HG02973 (cell line): Measurements from ENCODE around the gene NCOA3.
"Not testable (repeated sequence)": the region's sequence is repeated elsewhere in the genome, so short reads cannot be mapped to it uniquely, and the experiment has no call there.

ENCODE experiments used
- ATAC-seq: cut with Tn5 transposase; IDR thresholded peaks from one replicate; pipeline ENCODE4 v1.9.1; 2021; ENCODE audit warnings: moderate library complexity; ENCODE audit not compliant: unreplicated experiment

NCOA3 gene

GRCh38 chr20:47468290-47469050, 33.2 kb upstream of the NCOA3 start:
- ATAC-seq: peak; percentile 54

GRCh38 chr20:47475419-47476044, 26.2 kb upstream of the NCOA3 start:
- ATAC-seq: no peak

DNA sequence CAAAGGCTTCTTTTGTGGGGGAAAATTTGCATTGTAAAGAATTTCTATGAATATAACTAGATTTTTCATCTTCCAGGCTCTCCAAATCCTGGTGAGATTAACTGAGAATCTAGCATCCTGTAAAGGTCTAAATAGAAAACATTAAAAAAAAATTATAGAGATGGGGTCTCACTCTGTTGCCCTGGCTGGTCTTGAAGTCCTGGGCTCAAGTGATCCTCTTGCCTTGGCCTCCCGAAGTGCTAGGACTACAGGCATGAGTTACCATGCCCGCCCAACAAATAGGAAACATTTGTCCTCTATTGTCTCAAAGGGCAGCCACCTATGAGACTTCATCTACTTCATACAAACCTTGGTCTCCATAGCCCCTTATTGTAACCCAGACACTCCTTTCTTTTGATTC, 25.2 kb upstream of the NCOA3 start:
- no peak for ATAC-seq

DNA sequence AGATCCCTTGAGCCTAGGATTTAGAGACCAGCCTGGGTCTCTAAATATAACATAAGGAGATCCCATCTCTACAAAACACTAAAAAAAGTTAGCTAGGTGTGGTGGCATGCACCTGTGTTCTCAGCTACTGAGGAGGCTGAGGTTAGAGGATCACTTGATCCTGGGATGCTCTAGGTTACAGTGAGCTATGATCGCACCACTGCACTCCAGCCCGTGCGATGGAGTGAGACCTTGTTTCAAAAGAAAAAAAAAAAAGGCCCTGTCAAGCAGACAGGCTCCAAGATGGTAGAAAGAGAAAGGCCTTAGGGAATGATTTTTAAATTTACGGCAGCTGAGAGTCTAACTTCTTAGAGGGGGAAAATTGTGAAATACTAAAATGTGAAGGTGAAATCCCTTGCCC, 22.6 kb upstream of the NCOA3 start:
- no peak for ATAC-seq

GRCh38 chr20:47479506-47479905, 22.2 kb upstream of the NCOA3 start:
- ATAC-seq: no peak

DNA sequence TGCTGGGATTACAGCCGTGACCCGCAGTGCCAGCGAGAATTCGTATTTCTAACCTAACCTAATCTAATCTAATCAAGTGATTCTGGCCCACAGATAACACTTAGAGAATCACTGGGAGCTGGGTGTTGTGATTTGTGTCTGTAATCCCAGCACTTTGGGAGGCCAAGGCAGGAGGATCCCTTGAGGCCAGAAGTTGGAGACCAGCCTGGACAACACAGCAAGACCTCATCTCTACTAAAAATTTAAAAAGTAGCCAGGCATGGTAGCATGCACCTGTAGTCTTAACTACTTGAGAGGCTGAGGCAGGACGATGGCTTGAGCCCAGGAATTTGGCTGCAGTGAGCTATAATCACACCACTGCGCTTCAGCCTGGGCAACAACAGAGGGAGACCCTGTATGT, 21.4 kb upstream of the NCOA3 start:
- no peak for ATAC-seq

- no peak for ATAC-seq
Measured at GRCh38 chr20:47480705-47481104, 21.0 kb upstream of the NCOA3 start.

DNA sequence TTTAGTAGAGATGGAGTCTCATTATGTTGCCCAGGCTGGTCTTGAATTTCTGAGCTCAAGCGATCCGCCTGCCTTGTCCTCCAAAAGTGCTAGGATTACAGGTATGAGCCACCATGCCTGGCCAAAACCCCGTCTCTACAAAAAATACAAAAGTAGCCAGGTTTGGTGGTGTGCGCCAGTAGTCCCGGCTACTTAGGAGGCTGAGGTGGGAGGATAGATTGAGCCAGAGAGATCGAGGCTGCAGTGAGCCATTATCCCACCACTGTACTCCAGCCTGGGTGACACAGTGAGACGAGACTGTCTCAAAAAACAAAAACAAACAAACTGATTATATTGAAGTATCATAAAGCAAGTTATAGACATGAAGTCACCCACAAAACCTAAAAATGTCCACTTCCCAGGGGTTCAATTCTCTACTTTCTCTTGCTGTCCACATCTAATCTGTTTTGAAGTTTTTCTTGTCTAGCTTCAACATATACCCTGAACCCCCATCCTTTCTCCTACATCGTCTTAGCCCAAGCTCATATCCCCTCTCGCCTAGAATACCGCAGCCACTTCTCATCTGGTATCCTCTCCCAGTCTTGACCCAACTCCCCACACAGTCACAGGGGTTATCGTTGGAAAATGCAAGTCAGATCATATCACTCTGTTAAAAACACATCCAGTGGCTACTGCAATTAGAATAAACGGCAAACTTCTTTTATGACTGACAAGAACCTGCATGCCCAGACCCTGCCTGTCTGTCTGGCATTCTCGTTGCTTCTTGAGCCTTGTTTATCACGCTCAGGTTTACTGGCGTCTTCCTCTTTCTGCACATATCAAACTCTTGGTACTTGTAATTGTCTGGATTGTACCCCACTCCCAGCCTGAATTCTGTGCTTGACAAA, 20.1 kb upstream of the NCOA3 start:
- ATAC-seq: no peak

- no peak for ATAC-seq
Measured at GRCh38 chr20:47482705-47483104, 19.0 kb upstream of the NCOA3 start.

GRCh38 chr20:47484303-47484702, 17.4 kb upstream of the NCOA3 start:
- no peak for ATAC-seq

DNA sequence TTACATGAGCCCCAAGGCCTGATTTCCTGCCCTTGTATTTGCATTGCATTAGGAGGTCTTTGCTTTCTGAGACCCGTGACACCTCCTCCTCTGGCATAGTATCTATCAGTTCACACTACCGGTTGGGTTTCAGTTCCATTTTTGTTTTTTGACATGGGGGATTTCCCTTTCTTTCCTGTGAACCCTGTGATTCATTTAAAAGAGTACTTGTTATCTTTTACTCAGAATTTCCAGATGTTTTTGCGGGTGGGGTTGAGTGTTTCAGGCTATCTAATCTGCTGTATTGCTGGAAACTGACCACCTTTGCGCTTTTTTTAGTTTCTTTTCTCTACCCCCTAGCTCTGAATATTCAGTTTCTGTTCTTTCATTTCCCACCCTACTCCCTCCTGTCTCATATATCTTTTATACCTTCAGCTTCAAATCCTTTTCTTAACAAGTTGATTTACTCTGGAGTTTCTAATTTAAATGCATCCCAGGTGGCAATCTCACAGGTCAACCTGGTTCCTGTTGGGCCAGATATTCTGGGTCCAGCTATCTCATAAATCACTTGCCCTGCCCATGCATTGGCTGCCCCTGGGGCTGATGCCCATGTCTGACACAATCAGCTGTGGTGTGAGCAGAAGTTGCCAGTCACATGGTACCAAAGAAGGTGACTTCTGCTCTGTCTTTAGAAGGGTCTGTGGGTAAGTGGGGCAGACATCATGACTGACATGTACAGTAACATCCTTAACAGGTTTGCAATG, 14.3 kb upstream of the NCOA3 start:
- peak; percentile 55 for ATAC-seq

GRCh38 chr20:47489448-47489872, 12.2 kb upstream of the NCOA3 start:
- no peak for ATAC-seq

- no peak for ATAC-seq
Measured at GRCh38 chr20:47490795-47491194, 10.9 kb upstream of the NCOA3 start.

GRCh38 chr20:47492284-47492683, 9.4 kb upstream of the NCOA3 start:
- ATAC-seq: no peak

DNA sequence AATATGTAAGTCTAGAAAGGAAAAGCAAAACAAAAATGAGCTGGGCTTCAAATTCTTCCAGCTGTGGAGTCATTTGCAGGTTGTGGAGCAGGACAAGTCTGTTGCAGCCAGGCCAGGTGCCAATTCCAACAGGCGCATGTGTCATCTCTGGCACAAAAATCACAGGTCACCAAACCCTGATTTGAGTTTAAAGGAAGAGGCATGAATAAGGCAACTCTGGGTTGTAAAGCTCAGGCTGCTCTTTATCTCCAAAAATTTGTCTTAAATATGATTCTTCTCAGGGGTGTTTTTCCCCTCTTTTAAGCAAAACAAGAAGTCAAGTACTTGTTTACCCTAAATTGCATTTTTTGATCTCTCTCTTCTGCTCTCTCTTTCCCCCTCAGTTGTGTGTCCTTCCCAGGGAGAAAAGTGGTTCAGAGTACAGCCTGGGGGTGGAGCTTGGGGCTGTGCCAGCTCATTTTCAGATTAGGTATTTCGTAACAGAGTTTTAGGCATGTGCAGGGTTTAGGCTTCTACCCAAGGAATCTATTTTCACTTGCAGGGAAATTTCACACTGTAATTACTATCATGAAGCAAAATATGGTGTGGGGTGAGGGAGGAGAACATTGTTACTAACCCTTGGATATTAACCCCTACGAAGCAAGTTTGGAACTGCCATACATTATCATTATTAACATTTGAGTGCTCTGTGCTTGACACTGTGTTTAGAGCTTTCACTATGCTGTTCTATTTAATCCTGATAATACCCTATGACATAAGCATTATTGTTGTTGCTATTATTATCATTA, 8.3 kb upstream of the NCOA3 start:
- no peak for ATAC-seq

- ATAC-seq: no peak
Measured at GRCh38 chr20:47493963-47494293, 7.8 kb upstream of the NCOA3 start.

GRCh38 chr20:47494606-47495005, 7.1 kb upstream of the NCOA3 start:
- ATAC-seq: not testable (repeated sequence)

DNA sequence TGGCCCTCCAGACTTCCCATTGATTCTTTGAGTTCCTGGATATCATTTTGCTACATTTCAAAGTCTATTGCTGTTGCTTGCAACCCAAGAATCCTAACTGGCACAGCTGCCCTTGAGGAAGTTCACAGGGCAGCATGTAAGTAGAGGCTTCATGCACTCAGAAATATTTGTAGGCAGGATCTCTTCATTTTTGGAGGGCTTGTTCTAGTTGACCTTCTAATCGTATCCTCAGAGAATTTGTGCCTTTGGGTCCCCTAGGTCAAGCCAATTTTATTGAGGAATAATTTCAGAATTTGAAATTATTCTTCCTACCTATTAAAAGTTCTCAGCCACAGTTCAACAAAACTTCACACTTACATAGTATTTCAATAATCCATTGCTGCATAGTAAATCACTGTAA, 5.6 kb upstream of the NCOA3 start:
- ATAC-seq: no peak

- no peak for ATAC-seq
Measured at GRCh38 chr20:47498606-47499005, 3.1 kb upstream of the NCOA3 start.

DNA sequence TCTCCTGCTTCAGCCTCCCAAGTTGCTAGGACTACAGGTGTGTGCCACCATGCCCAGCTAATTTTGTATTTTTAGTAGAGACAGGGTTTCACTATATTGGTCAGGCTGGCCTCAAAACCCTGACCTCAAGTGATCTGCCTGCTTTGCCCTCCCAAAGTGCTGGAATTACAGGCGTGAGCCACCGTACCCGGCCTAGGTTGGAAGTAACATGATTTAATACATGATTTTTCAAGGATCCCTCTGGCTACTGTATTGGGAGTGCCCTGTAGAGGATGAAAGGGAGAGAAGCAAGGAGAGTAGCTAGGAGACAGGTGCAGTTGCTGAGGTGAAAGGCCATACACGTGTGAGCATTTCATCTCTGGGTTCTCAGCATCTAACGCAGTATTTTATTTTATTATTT, 2.6 kb upstream of the NCOA3 start:
- ATAC-seq: no peak
